Ovary (tissue), 9 donors: ENCODE results near the gene GLI1. TPM values are rescaled to one million over a fixed set of nuclear protein-coding genes. Genes with fewer than 3 reads are reported as not detected.

Experiments used
- DNase-seq, 5 donors: peaks; one replicate each; pipeline ENCODE4 v3.0.0-alpha.2; 2019 to 2020
- H3K27ac ChIP-seq, 2 donors: fragments of 200-600 bp; one replicate each; pipeline versions ENCODE4 v1.5.1 to v1.8.0; 2019 to 2022
- H3K27me3 ChIP-seq: fragments of 200-600 bp; one replicate; pipeline ENCODE4 v1.8.0; 2022
- H3K36me3 ChIP-seq: fragments of 200-600 bp; sonication (generic); one replicate; pipeline ENCODE4 v1.5.1; 2019
- H3K4me1 ChIP-seq: one replicate; pipeline ENCODE4 v1.8.1; 2013; ENCODE audit warnings: mild to moderate bottlenecking, moderate library complexity; ENCODE audit not compliant: insufficient read depth
- H3K4me3 ChIP-seq: fragments of 200-600 bp; sonication (generic); one replicate; pipeline ENCODE4 v1.5.1; 2017
- H3K9me3 ChIP-seq, 2 donors: fragments of 200-600 bp in 1 of 2; sonication (generic) in 1 of 2; one replicate each; pipeline versions ENCODE4 v1.5.1 to v1.8.1; 2013 to 2019; ENCODE audit warnings: mild to moderate bottlenecking in 1 of 2, moderate library complexity in 1 of 2
- CTCF ChIP-seq, 3 donors: fragments of 450-650 bp in 2 of 3; fragments of 200-600 bp in 1 of 3; IDR thresholded peaks; one replicate each; pipeline versions ENCODE4 v1.5.1 to v1.8.0; 2016 to 2022; ENCODE audit warnings: antibody characterized with exemption in 3 of 3, mild to moderate bottlenecking in 1 of 3
- EP300 ChIP-seq: sonication (generic); formaldehyde crosslinking; IDR thresholded peaks from one replicate; pipeline ENCODE4 v1.6.1; 2017; ENCODE audit warnings: antibody characterized with exemption
- POLR2A ChIP-seq: fragments of 450-650 bp; IDR thresholded peaks from one replicate; pipeline ENCODE4 v1.6.1; 2017; ENCODE audit warnings: antibody characterized with exemption, mild to moderate bottlenecking, moderate library complexity
- WGBS, 3 donors: extraction: QIAGEN DNeasy Blood & Tissue Kit in 1 of 3; methylation state at CpG; one replicate each; pipeline versions ENCODE4 v1.1.5 to v1.1.7; 2013 to 2017; 5-methylcytosine and 5-hydroxymethylcytosine counted together
- intact Hi-C, 4 donors: fragments of 100-400 bp; cut with DNase I; formaldehyde crosslinking; loops; one replicate each; pipeline versions ENCODE4 v1.11.0 to v1.15.1; 2022 to 2023
- polyA plus RNA-seq, 2 donors: library from polyadenylated mRNA; stranded (reverse); fragments of 200-250 nt in 1 of 2; fragments of 350-450 nt in 1 of 2; fragmentation: Illumina TruSeq in 1 of 2; extraction: RNeasy Lipid Tissue Mini Kit (QIAGEN cat#74804) in 1 of 2; gene quantifications; one replicate each; pipeline ENCODE4 v1.2.3, GENCODE V29; 2013 to 2014
- total RNA-seq, 7 donors: library from RNA; depleted of rRNA in 2 of 7; stranded (reverse); fragments of >200 nt in 2 of 7; fragmentation: NEBNext Ultra II Directional in 3 of 7; extraction: Animal tissue kit (Norgen Biotek cat#: 25700) in 3 of 7; gene quantifications; one replicate each; pipeline versions ENCODE4 v1.1.0 to v1.2.4, GENCODE V29; 2016 to 2023
- donor health status: DM: no; HTN: no; CAD: no; lungs with moderate emphysema.
- donor health status: DM: no; HTN: no; CAD: no.
- donor health status: Bipolar disorder and iron deficiency.
- donor health status: DM: yes; HTN: yes; CAD: no.
- donor health status: DM: no; HTN: no; CAD: no.
- donor health status: DM: yes; HTN: yes; CAD: no.

GLI1 gene
- total and polyA plus RNA-seq, 9 donors: 0.48 to 4.1 (median 1.5) TPM; not detected in 1

- Histone ChIP-seq H3K36me3 (no peaks in the 10 kb centered on the region), H3K27ac (no peak overlapping the region), H3K4me1 (peaks cover 7% of the 10 kb centered on the region), H3K9me3 (no peaks in the 10 kb centered on the region), H3K4me3 (no peak overlapping the region), H3K27me3 (no peaks in the 10 kb centered on the region)
- intact Hi-C loops: no loop called here
- no peak for DNase-seq
- no peak for TF ChIP-seq CTCF (IDR thresholded peaks at IDR 0.05)
- TF ChIP-seq POLR2A: no peak
- TF ChIP-seq EP300: no peak
- 79 to 87% (median 85%) methylated on average over 15 of the region's 15 CpGs for WGBS, 3 donors
Measured at GRCh38 chr12:57476993-57477709, 17.6 kb downstream of the GLI1 start.

- no peak for TF ChIP-seq POLR2A
- TF ChIP-seq CTCF (IDR thresholded peaks at IDR 0.05): no peak
- TF ChIP-seq EP300: no peak
- DNase-seq: no peak
- Histone ChIP-seq H3K27me3 (no peaks in the 10 kb centered on the region), H3K4me1 (peaks cover 7% of the 10 kb centered on the region), H3K4me3 (no peak overlapping the region), H3K9me3 (no peaks in the 10 kb centered on the region), H3K27ac (no peak overlapping the region), H3K36me3 (no peaks in the 10 kb centered on the region)
- WGBS, 3 donors: 45 to 48% (median 46%) methylated on average over 12 of the region's 12 CpGs
- intact Hi-C loops: no loop called here
Measured at GRCh38 chr12:57477710-57478681, 18.4 kb downstream of the GLI1 start.

- DNase-seq: no peak
- WGBS, 3 donors: 68 to 79% (median 75%) methylated on average over 10 of the region's 10 CpGs
- H3K4me1 ChIP-seq: peaks cover 7% of the 10 kb centered on the region
- H3K36me3 ChIP-seq: no peaks in the 10 kb centered on the region
- intact Hi-C loops: no loop called here
- H3K27me3 ChIP-seq: no peaks in the 10 kb centered on the region
- TF ChIP-seq CTCF (IDR thresholded peaks at IDR 0.05) (no peak), EP300 (no peak), POLR2A (no peak)
- no peak overlapping the region for H3K27ac ChIP-seq
- H3K9me3 ChIP-seq: no peaks in the 10 kb centered on the region
- H3K4me3 ChIP-seq: no peak overlapping the region
Measured at GRCh38 chr12:57479043-57479375, 19.4 kb downstream of the GLI1 start.

- Histone ChIP-seq H3K4me1 (peaks cover 7% of the 10 kb centered on the region), H3K36me3 (no peaks in the 10 kb centered on the region)
Measured at GRCh38 chr12:57479376-57480115, 20.0 kb downstream of the GLI1 start, which contains the start of gene ARHGAP9. TSS of gene ARHGAP9 (minus strand) at chr12:57479866. CDS start at chr12:57479406, 460 bp downstream.

More at GRCh38 chr12:57479376-57480115, 20.0 kb downstream of the GLI1 start, which contains the start of gene ARHGAP9:
- TF ChIP-seq CTCF (IDR thresholded peaks at IDR 0.05): no peak
- no peak for TF ChIP-seq POLR2A
- no peak for TF ChIP-seq EP300
- Histone ChIP-seq H3K27ac (no peak within 1 kb of the TSS), H3K9me3 (no peaks in the 10 kb centered on the region), H3K4me3 (no peak within 1 kb of the TSS), H3K27me3 (no peaks in the 10 kb centered on the region)
- DNase-seq: no peak
- intact Hi-C loops: no loop called here
- 69 to 78% (median 75%) methylated on average over 6 of the region's 6 CpGs for WGBS, 3 donors
